B cell (primary cell): ENCODE data around the gene YY1.

Experiments
- CTCF ChIP-seq: fragments of 200-600 bp; IDR thresholded peaks from one replicate; pipeline ENCODE4 v1.8.0; 2022; ENCODE audit warnings: antibody characterized with exemption, mild to moderate bottlenecking
- EZH2 ChIP-seq: IDR thresholded peaks from 2 replicates; pipeline ENCODE4 v1.6.1; 2012; ENCODE audit warnings: borderline replicate concordance, low read depth, mild to moderate bottlenecking, moderate library complexity, low read length; ENCODE audit not compliant: insufficient read depth, poor library complexity, severe bottlenecking

- TF ChIP-seq CTCF (no peak), EZH2 (no peak)
Measured at GRCh38 chr14:100256339-100256895, 17.5 kb downstream of the YY1 start.
